Pancreas (tissue), 10 donors: ENCODE data around the gene TSPAN13. TPM values are rescaled to one million over a fixed set of nuclear protein-coding genes. Genes with fewer than 3 reads are reported as not detected.

Experiments used
- ATAC-seq, 4 donors: fragments of 200-7000 bp; cut with Tn5 transposase; one replicate each; pipeline versions ENCODE4 v1.8.0 to v1.9.1; 2020; ENCODE audit warnings: mild to moderate bottlenecking in 4 of 4, moderate library complexity in 4 of 4
- DNase-seq, 6 donors: peaks; one replicate each; pipeline ENCODE4 v3.0.0-alpha.2; 2020
- FAIRE-seq: peaks from 2 replicates; lab custom pipeline; 2012; peaks lifted over from hg19 to GRCh38; lab: Jason Lieb, UNC
- H3K27ac ChIP-seq, 4 donors: fragments of 200-600 bp; sonication (generic); 1 replicate in 3 of 4; 2 replicates in 1 of 4; pipeline versions ENCODE4 v1.5.0 to v1.8.0; 2020
- H3K27me3 ChIP-seq, 4 donors: fragments of 200-600 bp; one replicate each; pipeline ENCODE4 v1.8.0; 2021
- H3K36me3 ChIP-seq, 3 donors: fragments of 200-600 bp; sonication (generic) in 1 of 3; one replicate each; pipeline versions ENCODE4 v1.5.0 to v1.8.0; 2020 to 2021
- H3K4me1 ChIP-seq, 3 donors: fragments of 200-600 bp; one replicate each; pipeline ENCODE4 v1.8.0; 2021
- H3K4me3 ChIP-seq, 4 donors: fragments of 200-600 bp; sonication (generic) in 2 of 4; one replicate each; pipeline versions ENCODE4 v1.5.0 to v1.8.0; 2020 to 2021
- H3K9me3 ChIP-seq, 4 donors: fragments of 200-600 bp; one replicate each; pipeline ENCODE4 v1.8.0; 2021
- CTCF ChIP-seq, 4 donors: fragments of 200-600 bp; sonication (generic) in 3 of 4; IDR thresholded peaks; one replicate each; pipeline versions ENCODE4 v1.5.0 to v1.8.0; 2021; ENCODE audit warnings: antibody characterized with exemption in 4 of 4
- WGBS, 2 donors: extraction: QIAGEN DNeasy Blood & Tissue Kit; methylation state at CpG; one replicate each; pipeline ENCODE4 v1.1.7; 2013; 5-methylcytosine and 5-hydroxymethylcytosine counted together
- intact Hi-C, 3 donors: fragments of 100-400 bp; cut with DNase I; formaldehyde crosslinking; loops; one replicate each; pipeline versions ENCODE4 v1.11.1 to v1.14.2; 2022
- polyA plus RNA-seq, 2 donors: library from polyadenylated mRNA; stranded (reverse); fragments of 200-250 nt; gene quantifications; one replicate each; pipeline ENCODE4 v1.2.3, GENCODE V29; 2013
- total RNA-seq, 6 donors: library from RNA; stranded (reverse); fragmentation: NEBNext Ultra II Directional in 4 of 6; extraction: Animal tissue kit (Norgen Biotek cat#: 25700) in 4 of 6; gene quantifications; one replicate each; pipeline versions ENCODE4 v1.2.1 to v1.2.4, GENCODE V29; 2021 to 2023
- donor health status: healthy with polysubstance abuse.
- donor health status: DM: no; HTN: no; CAD: no; lungs with moderate emphysema.
- donor health status: DM: no; HTN: no; CAD: no.
- donor health status: control.
- donor health status: control.
- donor health status: Bipolar disorder and iron deficiency.
- donor health status: DM: yes; HTN: yes; CAD: no.
- donor health status: DM: no; HTN: no; CAD: no.
- donor health status: DM: no; HTN: no; CAD: no.
- donor health status: DM: yes; HTN: yes; CAD: no.

Gene TSPAN13
- total and polyA plus RNA-seq, 8 donors = 30.7 to 64.9 (median 53.0) TPM

- H3K4me1 ChIP-seq = peaks cover 0 to 9% (median 0%) of the 10 kb centered on the region in 3 donors
- H3K27me3 ChIP-seq = no peaks in the 10 kb centered on the region
- no peak overlapping the region for H3K4me3 ChIP-seq
- 44 to 51% methylated on average over 6 of the region's 6 CpGs for WGBS, 2 donors
- FAIRE-seq (peak; percentile 64), ATAC-seq (peak; percentile 86 to 97 (median 94)), DNase-seq (peak in 3 of 6 donors; percentile 19 to 40 (median 37))
- H3K36me3 ChIP-seq = no peaks in the 10 kb centered on the region
- TF ChIP-seq CTCF (IDR thresholded peaks at IDR 0.05) = no peak
- intact Hi-C loops = no loop called here
- no peaks in the 10 kb centered on the region for H3K9me3 ChIP-seq
- H3K27ac ChIP-seq = no peak overlapping the region
Measured at GRCh38 chr7:16739863-16740622, 13.5 kb upstream of the TSPAN13 start.

GRCh38 chr7:16740623-16740953 lies 13.0 kb upstream of the TSPAN13 start:
- intact Hi-C loops = no loop called here
- H3K27ac ChIP-seq = no peak overlapping the region
- H3K36me3 ChIP-seq = no peaks in the 10 kb centered on the region

GRCh38 chr7:16740996-16741395 lies 12.6 kb upstream of the TSPAN13 start:
- H3K9me3 ChIP-seq = no peaks in the 10 kb centered on the region
- intact Hi-C loops = no loop called here
- no peaks in the 10 kb centered on the region for H3K27me3 ChIP-seq
- no peak for TF ChIP-seq CTCF (IDR thresholded peaks at IDR 0.05)
- DNase-seq = no peak
- no peaks in the 10 kb centered on the region for H3K36me3 ChIP-seq
- H3K27ac ChIP-seq = no peak overlapping the region
- ATAC-seq = no peak
- 64 to 77% methylated on average over 1 of the region's 1 CpG for WGBS, 2 donors
- H3K4me1 ChIP-seq = peaks cover 0 to 9% (median 0%) of the 10 kb centered on the region in 3 donors
- no peak overlapping the region for H3K4me3 ChIP-seq
- no peak for FAIRE-seq

More at GRCh38 chr7:16740623-16740953, 13.0 kb upstream of the TSPAN13 start:
- no peak for TF ChIP-seq CTCF (IDR thresholded peaks at IDR 0.05)
- H3K27me3 ChIP-seq = no peaks in the 10 kb centered on the region
- H3K4me3 ChIP-seq = no peak overlapping the region
- no peak for FAIRE-seq
- no peak for DNase-seq
- no peak for ATAC-seq
- WGBS, 2 donors = 55 to 65% methylated on average over 3 of the region's 3 CpGs
- H3K4me1 ChIP-seq = peaks cover 0 to 9% (median 0%) of the 10 kb centered on the region in 3 donors
- H3K9me3 ChIP-seq = no peaks in the 10 kb centered on the region

GRCh38 chr7:16741676-16742075 lies 11.9 kb upstream of the TSPAN13 start:
- Histone ChIP-seq H3K27me3 (no peaks in the 10 kb centered on the region), H3K4me3 (no peak overlapping the region), H3K27ac (no peak overlapping the region), H3K4me1 (peaks cover 0 to 9% (median 0%) of the 10 kb centered on the region in 3 donors), H3K9me3 (no peaks in the 10 kb centered on the region), H3K36me3 (no peaks in the 10 kb centered on the region)
- DNase-seq = no peak
- intact Hi-C loops = no loop called here
- FAIRE-seq = no peak
- WGBS, 2 donors = 97 to 98% methylated on average over 1 of the region's 1 CpG
- ATAC-seq = no peak
- TF ChIP-seq CTCF (IDR thresholded peaks at IDR 0.05) = no peak

GRCh38 chr7:16742547-16742946 lies 11.0 kb upstream of the TSPAN13 start:
- H3K36me3 ChIP-seq = no peaks in the 10 kb centered on the region
- H3K4me1 ChIP-seq = peaks cover 0 to 9% (median 0%) of the 10 kb centered on the region in 3 donors
- intact Hi-C loops = no loop called here
- WGBS, 2 donors = 63 to 97% methylated on average over 3 of the region's 3 CpGs
- H3K27me3 ChIP-seq = no peaks in the 10 kb centered on the region
- H3K27ac ChIP-seq = no peak overlapping the region
- ATAC-seq (no peak), DNase-seq (no peak), FAIRE-seq (no peak)
- no peak overlapping the region for H3K4me3 ChIP-seq
- no peak for TF ChIP-seq CTCF (IDR thresholded peaks at IDR 0.05)
- H3K9me3 ChIP-seq = no peaks in the 10 kb centered on the region
